Smooth muscle cell (in vitro differentiated cells): ENCODE data around the gene SH3RF1. TPM values are rescaled to one million over a fixed set of nuclear protein-coding genes. Genes with fewer than 3 reads are reported as not detected.

Experiments
- DNase-seq: peaks from one replicate; lab custom pipeline; 2025; ENCODE audit not compliant: unreplicated experiment; lab: John Stamatoyannopoulos, UW
- H2AFZ ChIP-seq: fragments of 200-600 bp; sonication (generic); 2 replicates; pipeline ENCODE4 v1.6.0; 2016; ENCODE audit warnings: antibody characterized with exemption, low read depth, mild to moderate bottlenecking
- H3F3A ChIP-seq: fragments of 200-600 bp; sonication (generic); 2 replicates; pipeline ENCODE4 v1.6.0; 2017; ENCODE audit warnings: antibody characterized with exemption, low read depth
- H3K27ac ChIP-seq: fragments of 200-600 bp; sonication (generic); 2 replicates; pipeline ENCODE4 v1.5.1; 2016; ENCODE audit warnings: low read depth, mild to moderate bottlenecking
- H3K27me3 ChIP-seq: fragments of 200-600 bp; sonication (generic); 2 replicates; pipeline ENCODE4 v1.6.1; 2016; ENCODE audit warnings: low read depth, mild to moderate bottlenecking
- H3K36me3 ChIP-seq: fragments of 200-600 bp; sonication (generic); 2 replicates; pipeline ENCODE4 v1.5.1; 2016; ENCODE audit warnings: low read depth
- H3K4me1 ChIP-seq: fragments of 200-600 bp; sonication (generic); 2 replicates; pipeline ENCODE4 v1.5.1; 2016; ENCODE audit warnings: low read depth
- H3K4me2 ChIP-seq: fragments of 200-600 bp; sonication (generic); 2 replicates; pipeline ENCODE4 v1.6.0; 2016; ENCODE audit warnings: mild to moderate bottlenecking
- H3K4me3 ChIP-seq: fragments of 200-600 bp; sonication (generic); 2 replicates; pipeline ENCODE4 v1.5.1; 2016; ENCODE audit warnings: mild to moderate bottlenecking
- H3K79me2 ChIP-seq: fragments of 200-600 bp; sonication (generic); 2 replicates; pipeline ENCODE4 v1.6.0; 2016; ENCODE audit warnings: low read depth, mild to moderate bottlenecking
- H3K9ac ChIP-seq: fragments of 200-600 bp; sonication (generic); 2 replicates; pipeline ENCODE4 v1.6.0; 2016; ENCODE audit warnings: low read depth
- H3K9me3 ChIP-seq: fragments of 200-600 bp; sonication (generic); replicated peaks from 2 replicates; pipeline ENCODE4 v1.5.1; 2016; ENCODE audit warnings: low read depth
- H4K20me1 ChIP-seq: fragments of 200-600 bp; sonication (generic); 2 replicates; pipeline ENCODE4 v1.6.0; 2016; ENCODE audit warnings: low read depth
- WGBS: methylation state at CpG from one replicate; pipeline ENCODE4 v1.1.7; 2016; ENCODE audit warnings: low lambda C conversion rate; 5-methylcytosine and 5-hydroxymethylcytosine counted together
- polyA plus RNA-seq: library from polyadenylated mRNA; unstranded; fragments of >200 nt; fragmentation: Nextera tagmentation; extraction: Ambion mirVana; gene quantifications from 2 replicates; pipeline ENCODE4 v1.2.1, GENCODE V29; 2016
- total RNA-seq: library from RNA; depleted of rRNA; stranded (reverse); fragments of >200 nt; gene quantifications from 2 replicates; pipeline ENCODE4 v1.2.3, GENCODE V29; 2014
- TF ChIP-seq, protein P1 (sequence below): fragments of 200-600 bp; sonication (generic); IDR thresholded peaks from 2 replicates; pipeline ENCODE4 v1.5.1; 2017; ENCODE audit warnings: borderline replicate concordance, mild to moderate bottlenecking, antibody characterized with exemption; ENCODE audit not compliant: insufficient read depth, poor library complexity, severe bottlenecking

Gene SH3RF1
- total and polyA plus RNA-seq, 2 experiments from 2014 or later = 9.4 to 10.2 TPM

DNA sequence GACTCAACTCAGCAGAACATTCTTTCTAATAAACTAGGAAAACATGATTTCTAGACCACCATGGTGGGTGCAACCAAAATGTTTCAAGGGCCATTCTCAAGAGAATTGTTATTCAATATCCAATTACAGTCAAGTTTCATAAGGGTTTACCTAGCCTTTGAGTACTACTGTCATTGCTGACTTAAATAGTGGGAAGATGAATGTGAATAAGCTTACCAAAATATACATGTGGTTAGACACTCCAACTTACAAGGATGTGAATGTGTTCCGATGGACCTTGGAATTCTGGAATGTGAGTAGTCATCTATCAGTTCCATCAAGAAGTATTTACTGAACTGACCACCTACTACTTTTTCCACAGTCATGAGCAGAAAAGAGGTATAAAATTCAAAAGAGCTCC, 16.9 kb downstream of the SH3RF1 start:
- H3K27ac ChIP-seq = peak overlapping the region; percentile 73
- WGBS = 0% methylated on average over 1 of the region's 1 CpG
- H3K27me3 ChIP-seq = no peaks in the 10 kb centered on the region
- peaks cover 90% of the 10 kb centered on the region for H4K20me1 ChIP-seq
- TF ChIP-seq, protein P1, sequence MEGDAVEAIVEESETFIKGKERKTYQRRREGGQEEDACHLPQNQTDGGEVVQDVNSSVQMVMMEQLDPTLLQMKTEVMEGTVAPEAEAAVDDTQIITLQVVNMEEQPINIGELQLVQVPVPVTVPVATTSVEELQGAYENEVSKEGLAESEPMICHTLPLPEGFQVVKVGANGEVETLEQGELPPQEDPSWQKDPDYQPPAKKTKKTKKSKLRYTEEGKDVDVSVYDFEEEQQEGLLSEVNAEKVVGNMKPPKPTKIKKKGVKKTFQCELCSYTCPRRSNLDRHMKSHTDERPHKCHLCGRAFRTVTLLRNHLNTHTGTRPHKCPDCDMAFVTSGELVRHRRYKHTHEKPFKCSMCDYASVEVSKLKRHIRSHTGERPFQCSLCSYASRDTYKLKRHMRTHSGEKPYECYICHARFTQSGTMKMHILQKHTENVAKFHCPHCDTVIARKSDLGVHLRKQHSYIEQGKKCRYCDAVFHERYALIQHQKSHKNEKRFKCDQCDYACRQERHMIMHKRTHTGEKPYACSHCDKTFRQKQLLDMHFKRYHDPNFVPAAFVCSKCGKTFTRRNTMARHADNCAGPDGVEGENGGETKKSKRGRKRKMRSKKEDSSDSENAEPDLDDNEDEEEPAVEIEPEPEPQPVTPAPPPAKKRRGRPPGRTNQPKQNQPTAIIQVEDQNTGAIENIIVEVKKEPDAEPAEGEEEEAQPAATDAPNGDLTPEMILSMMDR = no peak
- H3K9me3 ChIP-seq = no peaks in the 10 kb centered on the region
- H3K9ac ChIP-seq = no peak overlapping the region
- peaks cover 69% of the 10 kb centered on the region for H3K4me1 ChIP-seq
- H2AFZ ChIP-seq = no peak overlapping the region
- no peak for DNase-seq
- H3K79me2 ChIP-seq = peaks cover 88% of the 10 kb centered on the region
- H3F3A ChIP-seq = peaks cover 10% of the 10 kb centered on the region
- no peak overlapping the region for H3K4me3 ChIP-seq
- no peaks in the 10 kb centered on the region for H3K36me3 ChIP-seq
- peak overlapping the region; percentile 54 for H3K4me2 ChIP-seq

DNA sequence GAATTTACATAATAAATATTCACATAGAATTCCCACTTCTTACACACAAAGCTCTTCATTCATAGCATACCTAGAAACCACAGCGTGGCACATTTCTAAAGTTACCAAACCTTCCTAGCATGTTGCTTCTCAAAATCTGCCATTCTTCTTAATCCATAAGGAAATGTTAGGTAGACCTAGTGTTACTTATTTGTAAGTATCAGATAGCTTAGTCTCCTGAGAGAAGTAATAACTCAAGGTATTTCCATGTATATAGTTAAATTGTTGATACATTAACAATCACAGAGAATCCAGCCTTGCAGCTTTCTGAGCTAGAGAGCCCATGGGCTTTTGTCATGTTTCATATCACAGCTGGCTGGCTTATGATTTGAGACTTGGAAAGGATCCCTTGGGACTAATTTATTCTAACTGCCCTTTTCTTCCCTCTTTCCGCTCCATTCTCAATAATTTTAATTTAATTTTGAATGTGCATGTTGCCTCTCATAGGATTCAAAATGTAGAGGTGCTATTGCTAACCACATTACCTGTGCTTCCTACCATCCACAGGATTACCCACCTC, 17.6 kb downstream of the SH3RF1 start:
- no peak for DNase-seq
- Histone ChIP-seq H3K4me2 (peak overlapping the region; percentile 54), H3K36me3 (no peaks in the 10 kb centered on the region), H3K9ac (no peak overlapping the region), H3K9me3 (no peaks in the 10 kb centered on the region), H3K27me3 (no peaks in the 10 kb centered on the region), H3K4me1 (peaks cover 65% of the 10 kb centered on the region), H3K4me3 (no peak overlapping the region), H3K27ac (peak overlapping the region; percentile 73), H3K79me2 (peaks cover 88% of the 10 kb centered on the region), H4K20me1 (peaks cover 94% of the 10 kb centered on the region), H3F3A (peaks cover 8% of the 10 kb centered on the region), H2AFZ (no peak overlapping the region)
- TF ChIP-seq, protein P1 = no peak
- 96% methylated on average over 2 of the region's 2 CpGs for WGBS

GRCh38 chr4:169252339-169253112, 18.2 kb downstream of the SH3RF1 start:
- Histone ChIP-seq H2AFZ (no peak overlapping the region), H3K79me2 (peaks cover 88% of the 10 kb centered on the region), H3K9me3 (no peaks in the 10 kb centered on the region), H3K4me2 (peak overlapping the region; percentile 54), H3K4me3 (no peak overlapping the region), H3K4me1 (peaks cover 58% of the 10 kb centered on the region), H3K36me3 (no peaks in the 10 kb centered on the region), H3F3A (peaks cover 5% of the 10 kb centered on the region), H3K27ac (peak overlapping the region; percentile 73), H4K20me1 (peaks cover 93% of the 10 kb centered on the region), H3K27me3 (no peaks in the 10 kb centered on the region), H3K9ac (no peak overlapping the region)
- TF ChIP-seq, protein P1 = no peak
- no peak for DNase-seq
- 79% methylated on average over 4 of the region's 4 CpGs for WGBS
